GM21423 (cell line): ENCODE measurements around the gene IGSF9B.
"Not testable (repeated sequence)": the region's sequence is repeated elsewhere in the genome, so short reads cannot be mapped to it uniquely, and the experiment has no call there.

ENCODE experiments used
- ATAC-seq: cut with Tn5 transposase; IDR thresholded peaks from one replicate; pipeline ENCODE4 v1.9.1; 2021; ENCODE audit warnings: mild to moderate bottlenecking, moderate library complexity; ENCODE audit not compliant: unreplicated experiment

IGSF9B gene, protein sequence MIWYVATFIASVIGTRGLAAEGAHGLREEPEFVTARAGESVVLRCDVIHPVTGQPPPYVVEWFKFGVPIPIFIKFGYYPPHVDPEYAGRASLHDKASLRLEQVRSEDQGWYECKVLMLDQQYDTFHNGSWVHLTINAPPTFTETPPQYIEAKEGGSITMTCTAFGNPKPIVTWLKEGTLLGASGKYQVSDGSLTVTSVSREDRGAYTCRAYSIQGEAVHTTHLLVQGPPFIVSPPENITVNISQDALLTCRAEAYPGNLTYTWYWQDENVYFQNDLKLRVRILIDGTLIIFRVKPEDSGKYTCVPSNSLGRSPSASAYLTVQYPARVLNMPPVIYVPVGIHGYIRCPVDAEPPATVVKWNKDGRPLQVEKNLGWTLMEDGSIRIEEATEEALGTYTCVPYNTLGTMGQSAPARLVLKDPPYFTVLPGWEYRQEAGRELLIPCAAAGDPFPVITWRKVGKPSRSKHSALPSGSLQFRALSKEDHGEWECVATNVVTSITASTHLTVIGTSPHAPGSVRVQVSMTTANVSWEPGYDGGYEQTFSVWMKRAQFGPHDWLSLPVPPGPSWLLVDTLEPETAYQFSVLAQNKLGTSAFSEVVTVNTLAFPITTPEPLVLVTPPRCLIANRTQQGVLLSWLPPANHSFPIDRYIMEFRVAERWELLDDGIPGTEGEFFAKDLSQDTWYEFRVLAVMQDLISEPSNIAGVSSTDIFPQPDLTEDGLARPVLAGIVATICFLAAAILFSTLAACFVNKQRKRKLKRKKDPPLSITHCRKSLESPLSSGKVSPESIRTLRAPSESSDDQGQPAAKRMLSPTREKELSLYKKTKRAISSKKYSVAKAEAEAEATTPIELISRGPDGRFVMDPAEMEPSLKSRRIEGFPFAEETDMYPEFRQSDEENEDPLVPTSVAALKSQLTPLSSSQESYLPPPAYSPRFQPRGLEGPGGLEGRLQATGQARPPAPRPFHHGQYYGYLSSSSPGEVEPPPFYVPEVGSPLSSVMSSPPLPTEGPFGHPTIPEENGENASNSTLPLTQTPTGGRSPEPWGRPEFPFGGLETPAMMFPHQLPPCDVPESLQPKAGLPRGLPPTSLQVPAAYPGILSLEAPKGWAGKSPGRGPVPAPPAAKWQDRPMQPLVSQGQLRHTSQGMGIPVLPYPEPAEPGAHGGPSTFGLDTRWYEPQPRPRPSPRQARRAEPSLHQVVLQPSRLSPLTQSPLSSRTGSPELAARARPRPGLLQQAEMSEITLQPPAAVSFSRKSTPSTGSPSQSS (N-terminal part only)

DNA sequence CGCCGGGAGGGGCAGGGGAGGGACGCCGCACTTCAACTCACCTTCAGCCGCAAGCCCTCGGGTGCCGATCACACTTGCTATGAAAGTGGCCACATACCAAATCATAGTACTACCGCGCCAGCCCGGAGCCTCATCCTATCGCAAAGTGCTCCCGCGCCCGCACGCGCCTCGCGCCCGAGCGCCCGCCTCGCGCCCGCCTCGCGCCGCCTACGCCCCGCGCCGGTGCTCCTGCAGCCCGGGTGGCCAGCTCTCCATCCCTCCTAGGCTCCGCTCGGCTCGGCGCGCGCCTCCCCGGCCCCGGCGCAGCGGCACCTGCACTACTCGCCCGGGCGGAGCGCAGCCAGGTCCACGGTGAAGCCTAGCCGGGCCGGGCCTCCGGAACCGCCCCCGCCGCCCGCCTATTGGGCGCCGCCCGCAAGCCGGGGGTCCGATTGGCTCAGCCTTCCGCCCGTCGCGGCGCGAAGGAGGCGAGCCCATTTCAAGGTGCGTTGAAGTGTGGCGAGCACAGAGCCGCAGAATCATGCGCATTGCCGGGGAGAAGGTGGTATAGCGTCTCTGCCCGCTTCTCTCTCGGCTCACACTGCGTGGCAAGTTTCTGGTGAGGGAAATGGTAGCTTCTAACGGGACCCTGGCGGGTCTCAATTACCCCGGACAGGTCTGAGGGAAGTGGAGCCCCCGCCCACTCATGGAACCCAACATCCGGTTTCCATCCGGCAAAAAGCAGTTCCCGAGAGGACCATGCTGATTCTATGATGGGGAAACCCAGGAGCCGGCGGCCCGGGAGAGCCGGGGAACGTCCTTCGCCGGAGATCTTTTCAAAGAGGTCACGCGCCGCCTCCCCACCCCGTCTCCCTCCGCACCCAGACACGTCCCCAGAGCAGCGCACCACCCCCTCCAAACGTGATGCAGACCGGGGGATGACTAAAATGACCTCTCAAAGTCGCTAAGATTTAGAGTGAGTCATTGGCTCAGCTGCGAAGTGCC, at the start of gene IGSF9B:
Gene IGSF9B, minus strand, starts transcription at position 319 of the 984 bp plus-strand sequence. Its CDS starts 214 bp downstream, at position 105.
- ATAC-seq, result peak; percentile 98

DNA sequence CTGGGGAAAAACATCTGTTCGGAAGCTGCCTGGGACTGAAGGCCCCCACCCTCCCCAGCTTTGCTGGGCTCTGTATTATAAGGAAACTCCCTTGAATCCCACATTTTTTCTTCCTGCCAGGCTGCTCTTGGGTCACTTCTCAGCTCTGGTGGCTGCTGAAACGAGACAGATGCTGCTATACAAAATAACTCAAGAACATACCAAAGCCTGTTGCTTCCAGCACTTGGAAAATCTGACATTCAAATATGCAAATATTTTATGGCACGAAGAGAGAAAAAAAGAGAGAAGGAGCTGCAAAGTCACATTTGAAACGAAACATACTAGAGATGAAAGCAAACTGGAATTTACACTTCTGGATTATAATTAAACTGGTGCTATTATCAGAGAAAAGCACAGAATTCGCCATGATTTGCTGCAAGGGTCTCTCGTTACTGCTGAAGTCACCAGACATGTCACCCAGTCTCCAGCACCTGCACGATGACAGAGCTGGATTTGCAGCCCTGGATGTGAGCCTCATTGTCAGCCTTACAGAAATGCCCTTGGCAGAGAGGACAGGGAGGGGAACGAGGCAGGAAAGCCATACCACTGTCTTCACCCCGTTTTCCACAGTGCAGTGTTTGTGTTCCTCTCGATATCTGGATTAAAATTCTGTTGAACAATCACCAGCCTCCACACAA, 47.9 kb upstream of the IGSF9B start:
- ATAC-seq, result no peak

DNA sequence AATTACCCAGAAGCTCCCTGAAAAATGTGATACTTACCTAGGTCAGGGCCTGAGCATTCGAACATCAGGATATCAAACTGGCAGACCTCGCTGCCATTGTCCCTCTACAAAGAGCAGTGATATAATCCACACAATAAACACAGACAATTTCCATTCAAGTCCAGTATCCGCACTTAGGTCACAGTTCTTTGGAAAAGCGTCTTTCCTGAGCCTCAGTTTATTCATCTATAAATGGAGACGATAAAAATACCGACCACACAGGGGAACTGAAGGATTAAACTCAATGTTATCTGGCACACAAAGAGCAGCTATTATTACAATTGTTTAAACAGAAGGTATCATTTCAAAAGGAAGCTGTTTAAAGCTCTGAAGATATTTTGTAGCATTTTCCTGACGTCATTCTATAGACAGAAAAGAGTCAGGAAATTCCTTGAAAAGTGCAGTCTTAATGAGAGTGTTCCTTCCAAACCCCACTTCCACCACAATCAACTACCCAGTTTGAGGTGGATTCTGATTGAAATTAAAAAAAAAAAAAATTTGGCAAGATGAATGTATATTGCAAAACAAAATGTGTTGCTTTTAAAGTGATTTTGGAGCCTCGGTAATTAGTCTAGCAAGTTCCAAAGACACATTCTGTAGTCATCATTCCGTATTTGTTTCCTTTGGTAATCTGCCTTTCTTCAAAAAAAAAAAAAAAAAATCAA, 47.2 kb upstream of the IGSF9B start:
- ATAC-seq, result no peak

DNA sequence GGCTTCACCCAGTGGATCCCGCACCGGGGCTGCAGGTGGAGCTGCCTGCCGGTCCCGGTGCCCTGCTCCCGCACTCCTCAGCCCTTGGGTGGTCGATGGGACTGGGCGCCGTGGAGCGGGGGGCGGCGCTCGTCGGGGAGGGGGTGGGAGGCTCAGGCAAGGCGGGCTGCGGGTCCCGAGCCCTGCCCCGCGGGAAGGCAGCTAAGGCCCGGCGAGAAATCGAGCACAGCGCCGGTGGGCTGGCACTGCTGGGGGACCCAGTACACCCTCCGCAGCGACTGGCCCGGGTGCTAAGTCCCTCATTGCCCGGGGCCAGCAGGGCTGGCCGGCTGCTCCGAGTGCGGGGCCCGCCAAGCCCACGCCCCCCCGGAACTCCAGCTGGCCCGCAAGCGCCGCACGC, 46.1 kb upstream of the IGSF9B start:
- ATAC-seq, result not testable (repeated sequence)

DNA sequence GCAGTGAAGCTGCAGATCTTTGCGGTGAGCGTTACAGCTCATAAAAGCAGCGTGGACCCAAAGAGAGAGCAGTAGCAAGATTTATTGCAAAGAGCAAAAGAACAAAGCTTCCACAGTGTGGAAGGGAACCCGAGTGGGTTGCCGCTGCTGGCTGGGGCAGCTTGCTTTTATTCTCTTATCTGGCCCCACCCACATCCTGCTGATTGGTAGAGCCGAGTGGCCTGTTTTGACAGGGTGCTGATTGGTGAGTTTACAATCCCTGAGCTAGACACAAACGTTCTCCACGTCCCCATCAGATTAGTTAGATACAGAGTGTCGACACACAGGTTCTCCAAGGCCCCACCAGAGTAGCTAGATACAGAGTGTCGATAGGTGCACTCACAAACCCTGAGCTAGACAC, 45.6 kb upstream of the IGSF9B start:
- not testable (repeated sequence) for ATAC-seq

DNA sequence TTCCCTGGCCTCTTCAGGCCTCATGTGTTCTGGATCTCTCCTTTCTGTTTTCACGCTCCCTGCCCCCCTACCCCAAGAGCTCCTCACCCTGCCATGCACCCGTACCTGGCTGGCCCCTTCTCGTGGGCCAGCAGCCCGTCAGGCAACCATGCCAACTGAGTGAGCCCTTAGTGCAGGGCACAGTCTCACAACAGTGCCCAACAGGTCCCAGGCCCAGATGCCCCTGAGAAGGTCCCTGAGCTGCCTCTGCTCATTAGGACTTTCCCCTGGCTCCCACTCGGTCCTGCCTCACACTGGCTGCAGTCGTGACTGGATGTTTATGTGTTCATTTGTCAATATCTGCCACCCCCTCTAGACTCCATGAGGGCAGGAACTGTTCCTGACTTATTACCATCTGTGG, 44.8 kb upstream of the IGSF9B start:
- no peak for ATAC-seq

DNA sequence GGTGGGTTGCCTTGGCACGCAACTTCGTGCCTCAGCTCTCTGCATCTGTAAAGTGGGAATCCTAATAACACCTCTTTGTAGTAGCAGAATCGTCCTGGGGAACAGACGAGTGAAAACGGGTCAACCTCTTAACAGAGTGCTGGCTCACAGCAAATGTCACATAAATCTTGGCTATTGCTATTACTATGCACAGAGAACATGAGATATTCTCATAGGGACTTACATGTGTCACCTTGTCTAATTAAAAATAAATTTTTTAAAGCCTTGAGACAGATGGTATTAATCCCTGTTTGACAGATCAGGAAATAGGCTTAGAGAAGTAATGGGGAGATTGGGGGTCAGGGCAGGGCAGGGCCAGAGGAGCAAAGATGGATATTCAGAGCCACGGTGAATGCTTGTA, 44.3 kb upstream of the IGSF9B start:
- no peak for ATAC-seq

DNA sequence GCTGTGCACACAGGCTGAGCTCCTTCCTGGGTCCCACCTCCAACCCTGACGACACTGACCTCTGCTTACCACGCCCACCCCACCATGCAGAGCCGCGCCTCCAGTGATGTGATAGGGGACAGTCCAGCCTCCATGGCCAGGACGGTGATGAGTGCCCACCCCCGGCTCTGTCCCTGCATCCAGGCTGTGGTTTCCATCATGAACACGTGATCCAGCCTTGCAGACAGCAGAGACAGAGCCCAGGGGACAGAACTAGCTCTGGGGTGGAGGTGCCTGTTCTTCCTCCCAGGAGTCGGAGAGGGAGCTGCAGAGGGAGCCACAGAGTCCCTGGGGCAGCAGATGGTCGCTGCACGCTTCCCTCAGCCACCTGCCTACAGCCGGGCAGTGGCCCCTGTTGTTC, 42.6 kb upstream of the IGSF9B start:
- ATAC-seq, result no peak

DNA sequence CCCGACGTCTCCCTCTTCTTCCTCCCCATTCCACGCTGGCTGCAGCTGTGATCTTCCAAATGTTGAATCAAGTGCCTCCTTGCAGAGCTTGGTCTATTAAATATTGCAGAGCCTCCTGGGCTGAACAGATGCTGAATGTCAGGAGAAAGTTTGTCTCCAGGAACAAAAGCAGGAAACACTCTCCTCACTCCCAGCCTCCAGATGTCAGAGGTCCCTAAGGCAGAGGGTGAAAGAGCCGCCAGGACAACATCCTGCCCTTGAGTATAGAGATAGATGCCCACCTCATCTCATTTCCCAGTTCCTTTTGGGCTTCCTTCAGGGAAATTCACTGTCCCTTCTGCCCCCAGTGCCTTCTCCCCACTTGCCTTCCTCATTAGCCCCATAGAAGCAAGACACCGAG, 40.8 kb upstream of the IGSF9B start:
- no peak for ATAC-seq

DNA sequence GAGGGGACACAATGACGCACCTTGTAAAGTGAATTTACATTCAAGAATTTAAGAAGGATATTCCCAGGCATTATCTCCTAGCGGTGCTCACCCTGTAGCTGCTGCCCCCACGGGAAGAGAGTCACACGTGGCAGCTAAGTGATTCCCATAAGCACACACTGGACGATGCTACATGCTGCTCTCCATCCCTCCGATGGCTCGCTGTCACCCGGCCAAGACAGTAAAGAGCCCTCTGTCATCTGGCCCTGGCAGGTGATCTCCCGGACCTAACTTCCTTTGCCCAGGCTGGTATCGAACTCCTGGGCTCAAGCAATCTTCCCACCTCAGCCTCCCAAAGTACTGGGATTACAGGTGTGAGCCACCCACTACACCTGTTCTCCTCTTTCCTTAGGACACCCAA, 39.9 kb upstream of the IGSF9B start:
- ATAC-seq, result no peak

DNA sequence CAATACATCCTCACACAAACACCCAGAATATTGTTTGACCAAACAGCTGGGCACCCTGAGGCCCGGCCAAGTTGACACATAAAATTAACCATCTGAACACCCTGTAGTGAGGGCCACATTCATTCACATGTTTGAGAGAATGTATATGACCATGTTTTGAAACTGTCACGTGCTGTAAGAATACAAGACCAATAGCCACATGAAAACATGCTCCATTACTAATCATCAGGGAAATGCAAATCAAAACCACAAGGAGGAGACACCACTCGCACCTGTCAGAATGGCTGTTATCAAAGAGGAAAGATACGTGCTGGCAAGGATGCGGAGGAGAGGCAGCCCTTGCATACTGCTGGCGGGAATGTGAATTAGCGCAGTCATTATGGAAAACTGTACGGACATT, 38.3 kb upstream of the IGSF9B start:
- ATAC-seq, result no peak

DNA sequence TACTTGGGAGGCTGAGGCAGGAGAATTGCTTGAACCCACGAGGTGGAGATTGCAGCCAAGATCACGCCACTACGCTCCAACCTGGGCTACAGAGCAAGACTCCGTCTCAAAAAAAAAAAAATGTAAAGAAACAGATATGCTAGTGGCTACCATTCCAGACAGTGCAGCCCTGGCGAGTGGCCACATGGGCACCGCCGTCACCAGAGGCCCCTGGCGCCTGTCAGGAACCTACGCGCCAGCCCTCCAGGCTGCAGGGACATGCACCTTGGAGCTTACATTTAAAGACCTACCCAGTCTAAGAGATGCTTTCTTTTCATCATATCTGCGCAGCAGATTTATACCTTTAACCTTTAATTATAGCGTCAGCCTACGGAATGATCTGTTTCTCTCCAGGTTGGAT, 37.2 kb upstream of the IGSF9B start:
- no peak for ATAC-seq

DNA sequence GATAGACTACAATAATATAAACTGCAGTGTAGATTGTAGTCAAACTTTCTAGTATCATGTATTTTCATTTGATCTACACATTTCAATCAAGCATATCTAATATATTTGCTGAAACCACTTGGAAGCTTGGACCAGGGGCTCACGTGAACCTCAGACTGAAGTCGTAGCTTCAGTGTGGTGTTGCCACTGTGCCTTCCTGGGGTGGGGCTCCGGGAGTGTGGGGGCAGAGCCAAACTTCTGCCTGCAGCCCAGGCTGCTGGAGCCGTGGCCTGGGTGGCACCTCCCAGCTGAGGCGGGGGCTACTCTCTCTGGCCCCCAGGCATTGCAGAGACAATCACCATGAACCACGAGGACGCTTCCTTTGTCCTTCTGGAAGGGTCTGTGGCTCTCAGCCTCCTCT, 36.3 kb upstream of the IGSF9B start:
- ATAC-seq, result no peak

DNA sequence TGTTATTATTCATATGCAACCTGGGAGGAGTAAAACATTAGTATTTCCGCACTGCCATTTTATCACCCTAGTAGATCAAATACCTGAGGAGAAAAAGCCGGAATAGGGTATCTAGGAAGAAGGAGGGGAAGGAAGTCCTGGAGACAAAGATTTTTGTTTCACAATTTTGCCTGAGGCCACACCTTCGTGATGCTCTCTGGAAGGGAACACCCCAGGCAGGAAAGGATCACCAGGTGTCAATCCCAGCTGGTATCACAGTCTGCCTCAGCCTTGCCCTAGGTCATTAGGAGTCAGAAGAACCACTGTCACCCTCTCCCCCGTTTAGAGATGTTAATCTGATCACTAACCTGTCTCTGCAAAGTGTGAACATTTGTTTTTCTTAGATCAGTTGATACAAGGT, 35.4 kb upstream of the IGSF9B start:
- no peak for ATAC-seq

DNA sequence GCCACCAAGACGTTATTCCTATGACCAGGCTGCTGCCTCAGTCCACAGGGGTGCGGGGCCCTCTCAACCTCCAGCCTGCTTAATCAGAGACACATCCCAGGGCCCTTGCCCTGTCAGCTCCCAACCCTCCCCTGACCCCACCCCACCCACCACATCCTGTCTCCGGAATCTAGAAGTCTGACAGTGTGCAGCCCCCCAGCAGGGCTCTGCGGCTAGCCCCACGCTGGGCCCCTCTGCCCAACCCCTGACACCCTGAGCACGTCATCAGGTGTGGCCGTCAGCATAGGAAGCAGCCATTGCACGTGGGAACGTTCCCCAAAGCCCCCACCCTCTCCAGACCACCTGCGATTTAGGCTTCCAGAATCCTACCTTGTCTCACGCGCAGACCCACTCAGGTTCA, 34.3 kb upstream of the IGSF9B start:
- ATAC-seq, result no peak

DNA sequence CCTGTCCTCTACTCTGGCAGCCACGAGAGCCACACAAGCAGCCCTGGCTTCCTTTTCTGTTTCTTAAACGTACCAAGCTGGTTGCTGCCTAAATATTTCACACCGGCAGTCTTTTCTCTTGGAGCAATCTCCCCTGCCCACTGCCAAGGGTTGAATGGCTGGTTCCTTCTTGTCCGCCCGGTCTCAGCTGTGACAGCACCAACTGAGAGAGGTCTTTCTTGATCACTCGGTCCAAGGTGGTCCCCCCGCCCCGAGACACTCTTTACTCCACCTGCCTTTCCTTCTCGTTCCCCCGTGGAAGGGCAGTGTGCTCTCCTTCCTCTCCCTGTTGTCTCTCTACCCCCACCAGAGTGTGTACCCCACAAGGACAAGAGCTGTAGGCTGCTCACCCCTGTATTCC, 33.7 kb upstream of the IGSF9B start:
- no peak for ATAC-seq

DNA sequence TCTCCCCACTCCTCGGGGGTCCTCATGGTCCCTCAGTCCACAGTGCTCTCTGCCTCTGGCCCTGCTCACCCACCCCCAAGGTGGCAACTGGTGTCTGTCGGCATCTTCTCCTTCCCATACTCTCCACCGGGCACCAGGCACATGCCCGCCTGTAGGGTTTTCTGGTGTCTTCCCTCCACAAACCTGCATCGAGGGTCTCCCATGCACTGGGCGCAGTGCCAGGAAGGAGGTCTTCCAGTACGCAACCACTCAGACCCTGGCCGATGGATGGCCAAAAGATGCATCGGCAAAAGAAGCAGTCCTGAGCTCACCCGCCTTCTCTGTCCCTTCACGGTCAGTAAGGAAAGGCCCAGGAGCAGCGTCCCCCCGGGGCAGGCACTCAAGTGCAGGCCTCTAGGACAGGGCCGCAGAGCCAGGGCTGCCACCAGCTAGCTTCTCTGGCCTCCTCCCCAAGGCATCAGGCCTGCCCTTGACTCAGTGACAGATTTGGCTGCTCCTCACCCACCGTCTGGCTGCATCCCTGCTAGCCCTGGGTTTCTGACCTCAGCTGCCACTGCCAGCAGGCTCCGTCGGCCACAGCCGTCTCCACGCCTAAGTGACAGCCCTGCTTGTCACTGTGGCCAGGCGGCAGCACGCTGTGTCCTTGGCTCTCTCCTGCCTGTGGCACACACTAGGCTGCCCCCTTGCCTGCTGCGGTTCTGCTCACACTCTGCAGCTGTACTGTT, 32.1 kb upstream of the IGSF9B start:
- no peak for ATAC-seq

DNA sequence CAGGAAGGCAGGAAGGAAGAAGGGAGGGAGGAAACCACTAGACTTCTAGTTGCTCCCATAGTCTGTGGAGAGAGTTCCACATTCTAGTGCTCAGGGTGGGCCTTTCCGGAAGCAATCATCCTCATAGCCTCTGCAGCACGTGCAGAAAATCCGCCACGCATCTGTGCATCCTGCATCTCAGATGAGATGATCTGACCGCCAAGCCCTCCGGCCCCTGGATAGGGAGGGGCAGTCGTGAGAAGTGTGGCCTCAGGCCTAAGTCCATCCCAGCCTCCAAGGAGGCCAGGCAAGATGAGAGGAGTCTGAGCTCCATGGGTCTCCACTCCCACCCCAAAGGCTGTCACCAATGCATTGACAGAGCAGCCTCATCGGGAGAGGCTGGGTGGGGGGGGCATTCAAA, 30.4 kb upstream of the IGSF9B start:
- no peak for ATAC-seq
